Neural cell (in vitro differentiated cells): ENCODE data around the gene TBC1D30.

Source experiments
- POLR2AphosphoS5 ChIP-seq: IDR thresholded peaks from 2 replicates; pipeline ENCODE4 v1.6.1; 2012
- RAD21 ChIP-seq: fragments of 450-650 bp; conservative IDR thresholded peaks from 2 replicates; pipeline ENCODE4 v1.6.1; 2014; ENCODE audit warnings: antibody characterized with exemption, mild to moderate bottlenecking, moderate library complexity
- TF ChIP-seq, protein P1 (sequence below): fragments of 450-650 bp; IDR thresholded peaks from 2 replicates; pipeline ENCODE4 v1.5.1; 2014; ENCODE audit warnings: antibody characterized with exemption, mild to moderate bottlenecking, moderate library complexity; ENCODE audit not compliant: poor library complexity, severe bottlenecking
- TF ChIP-seq, protein P2 (sequence below): IDR thresholded peaks from 2 replicates; pipeline ENCODE4 v1.6.1; 2012; ENCODE audit warnings: borderline replicate concordance

DNA sequence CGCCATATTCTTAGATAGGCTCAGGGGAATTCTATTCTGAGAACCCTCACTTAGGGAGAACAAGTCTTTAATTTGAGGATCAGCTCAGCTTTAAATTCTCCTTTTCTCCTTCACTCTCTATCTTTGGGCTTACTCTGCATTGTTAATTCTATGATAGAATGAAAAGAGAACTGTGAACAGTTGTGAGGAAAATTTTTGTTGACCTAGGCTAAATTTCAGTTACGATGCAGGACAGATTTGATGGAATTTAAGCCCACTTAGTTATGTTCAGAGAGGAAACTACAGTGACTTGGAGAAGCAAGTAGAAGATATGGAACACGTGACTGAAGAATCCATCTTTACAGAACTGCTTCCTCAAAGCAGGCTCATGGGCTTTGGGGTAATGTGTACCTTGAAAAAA is 82.7 kb downstream of the TBC1D30 start:
- TF ChIP-seq, protein P1, sequence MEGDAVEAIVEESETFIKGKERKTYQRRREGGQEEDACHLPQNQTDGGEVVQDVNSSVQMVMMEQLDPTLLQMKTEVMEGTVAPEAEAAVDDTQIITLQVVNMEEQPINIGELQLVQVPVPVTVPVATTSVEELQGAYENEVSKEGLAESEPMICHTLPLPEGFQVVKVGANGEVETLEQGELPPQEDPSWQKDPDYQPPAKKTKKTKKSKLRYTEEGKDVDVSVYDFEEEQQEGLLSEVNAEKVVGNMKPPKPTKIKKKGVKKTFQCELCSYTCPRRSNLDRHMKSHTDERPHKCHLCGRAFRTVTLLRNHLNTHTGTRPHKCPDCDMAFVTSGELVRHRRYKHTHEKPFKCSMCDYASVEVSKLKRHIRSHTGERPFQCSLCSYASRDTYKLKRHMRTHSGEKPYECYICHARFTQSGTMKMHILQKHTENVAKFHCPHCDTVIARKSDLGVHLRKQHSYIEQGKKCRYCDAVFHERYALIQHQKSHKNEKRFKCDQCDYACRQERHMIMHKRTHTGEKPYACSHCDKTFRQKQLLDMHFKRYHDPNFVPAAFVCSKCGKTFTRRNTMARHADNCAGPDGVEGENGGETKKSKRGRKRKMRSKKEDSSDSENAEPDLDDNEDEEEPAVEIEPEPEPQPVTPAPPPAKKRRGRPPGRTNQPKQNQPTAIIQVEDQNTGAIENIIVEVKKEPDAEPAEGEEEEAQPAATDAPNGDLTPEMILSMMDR: no peak
- TF ChIP-seq POLR2AphosphoS5: no peak
- TF ChIP-seq, protein P2, sequence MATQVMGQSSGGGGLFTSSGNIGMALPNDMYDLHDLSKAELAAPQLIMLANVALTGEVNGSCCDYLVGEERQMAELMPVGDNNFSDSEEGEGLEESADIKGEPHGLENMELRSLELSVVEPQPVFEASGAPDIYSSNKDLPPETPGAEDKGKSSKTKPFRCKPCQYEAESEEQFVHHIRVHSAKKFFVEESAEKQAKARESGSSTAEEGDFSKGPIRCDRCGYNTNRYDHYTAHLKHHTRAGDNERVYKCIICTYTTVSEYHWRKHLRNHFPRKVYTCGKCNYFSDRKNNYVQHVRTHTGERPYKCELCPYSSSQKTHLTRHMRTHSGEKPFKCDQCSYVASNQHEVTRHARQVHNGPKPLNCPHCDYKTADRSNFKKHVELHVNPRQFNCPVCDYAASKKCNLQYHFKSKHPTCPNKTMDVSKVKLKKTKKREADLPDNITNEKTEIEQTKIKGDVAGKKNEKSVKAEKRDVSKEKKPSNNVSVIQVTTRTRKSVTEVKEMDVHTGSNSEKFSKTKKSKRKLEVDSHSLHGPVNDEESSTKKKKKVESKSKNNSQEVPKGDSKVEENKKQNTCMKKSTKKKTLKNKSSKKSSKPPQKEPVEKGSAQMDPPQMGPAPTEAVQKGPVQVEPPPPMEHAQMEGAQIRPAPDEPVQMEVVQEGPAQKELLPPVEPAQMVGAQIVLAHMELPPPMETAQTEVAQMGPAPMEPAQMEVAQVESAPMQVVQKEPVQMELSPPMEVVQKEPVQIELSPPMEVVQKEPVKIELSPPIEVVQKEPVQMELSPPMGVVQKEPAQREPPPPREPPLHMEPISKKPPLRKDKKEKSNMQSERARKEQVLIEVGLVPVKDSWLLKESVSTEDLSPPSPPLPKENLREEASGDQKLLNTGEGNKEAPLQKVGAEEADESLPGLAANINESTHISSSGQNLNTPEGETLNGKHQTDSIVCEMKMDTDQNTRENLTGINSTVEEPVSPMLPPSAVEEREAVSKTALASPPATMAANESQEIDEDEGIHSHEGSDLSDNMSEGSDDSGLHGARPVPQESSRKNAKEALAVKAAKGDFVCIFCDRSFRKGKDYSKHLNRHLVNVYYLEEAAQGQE: no peak
- no peak for TF ChIP-seq RAD21
